Fibroblast of the aortic adventitia (primary cell): ENCODE results near the gene INO80D. TPM values are rescaled to one million over a fixed set of nuclear protein-coding genes. Genes with fewer than 3 reads are reported as not detected.
A peak's percentile ranks its signal among the peaks of the same experiment; 100 is the strongest.

ENCODE experiments used
- DNase-seq: peaks from one replicate; pipeline ENCODE4 v3.0.0-alpha.2; 2010; ENCODE audit warnings: low read depth
- H3K4me3 ChIP-seq: 2 replicates; pipeline ENCODE4 v1.5.1; 2011; ENCODE audit warnings: low read depth, mild to moderate bottlenecking, control low read depth, low read length, moderate library complexity
- CTCF ChIP-seq: IDR thresholded peaks from 2 replicates; pipeline ENCODE4 v1.5.1; 2011; ENCODE audit warnings: mild to moderate bottlenecking, low read length, control low read depth, inconsistent platforms; ENCODE audit not compliant: insufficient read depth
- total RNA-seq: library from RNA; depleted of rRNA; stranded (reverse); fragments of >200 nt; gene quantifications from 2 replicates; pipeline ENCODE4 v1.2.3, GENCODE V29; 2012; ENCODE audit warnings: low replicate concordance

The INO80D gene
- total RNA-seq, 1 donor: 12.0 TPM

- no peak overlapping the region for H3K4me3 ChIP-seq
- TF ChIP-seq CTCF: no peak
- DNase-seq: no peak
These were observed 9.8 kb upstream of the INO80D start for GRCh38 chr2:206095536-206096332.

- no peak for DNase-seq
- no peak for TF ChIP-seq CTCF
- H3K4me3 ChIP-seq: no peak overlapping the region
These were observed 6.3 kb upstream of the INO80D start for GRCh38 chr2:206092297-206092696.

- no peak for TF ChIP-seq CTCF
- DNase-seq: no peak
- H3K4me3 ChIP-seq: no peak overlapping the region
These were observed 2.3 kb upstream of the INO80D start for GRCh38 chr2:206088248-206088647.

- peak; percentile 29 for DNase-seq
- H3K4me3 ChIP-seq: peak overlapping the region; percentile 65
- TF ChIP-seq CTCF: no peak
These were observed 859 bp upstream of the INO80D start for GRCh38 chr2:206086716-206087350.

GRCh38 chr2:206084870-206085741 is 868 bp downstream of the INO80D start:
- TF ChIP-seq CTCF: no peak
- peak; percentile 12 for DNase-seq

GRCh38 chr2:206084439-206084869 is 1.5 kb downstream of the INO80D start:
- TF ChIP-seq CTCF: no peak
- DNase-seq: peak; percentile 74
- H3K4me3 ChIP-seq: peak overlapping the region; percentile 65

More at GRCh38 chr2:206084870-206085741, 868 bp downstream of the INO80D start:
- H3K4me3 ChIP-seq: peak overlapping the region; percentile 65
